ENCODE data around the gene SBSN.

SBSN gene

DNA sequence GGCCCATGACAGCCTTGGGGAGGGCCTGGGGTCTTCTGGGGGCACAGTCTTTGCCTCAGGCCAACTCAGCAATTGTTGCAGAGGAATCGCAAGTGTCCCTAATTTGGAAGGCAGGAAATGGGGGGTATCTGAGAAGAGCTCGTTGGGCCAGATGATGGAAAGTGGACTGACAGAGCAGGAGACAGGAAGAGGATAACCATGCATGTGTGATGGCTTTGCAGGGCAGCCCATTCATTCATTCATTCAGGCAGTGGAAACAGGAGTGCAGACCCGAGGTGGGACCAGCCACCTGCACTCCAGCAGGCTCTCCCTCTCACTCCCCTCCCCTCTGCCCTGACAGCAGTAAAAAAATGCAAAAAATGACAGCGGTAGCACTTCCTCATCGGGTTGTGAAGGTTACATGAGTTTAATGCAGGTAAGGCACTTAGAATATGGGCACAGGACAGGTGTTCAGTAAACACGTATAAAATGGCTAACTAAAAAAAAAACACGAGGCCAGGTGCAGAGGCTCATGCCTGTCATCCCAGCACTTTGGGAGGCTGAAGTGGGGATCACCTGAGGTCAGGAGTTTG, 12.3 kb upstream of the SBSN start:
- no peak for ATAC-seq (ENCODE audit: low read depth)
- Histone ChIP-seq H3K27ac (ENCODE audit: poor library complexity, severe bottlenecking) (no peak overlapping the region), H3K36me3 (ENCODE audit: low read depth) (peaks cover 3% of the 10 kb centered on the region; the same call in 1 of the 2 replicates), H3K4me3 (ENCODE audit: severe bottlenecking) (no peak overlapping the region), H3K4me1 (ENCODE audit: insufficient read depth, poor library complexity, severe bottlenecking) (no peaks in the 10 kb centered on the region), H3K27me3 (ENCODE audit: insufficient read depth, poor library complexity, severe bottlenecking) (no peaks in the 10 kb centered on the region), H3K9me3 (ENCODE audit: severe bottlenecking) (no peaks in the 10 kb centered on the region)
- DNase-seq (ENCODE audit: low spot score): no peak
- TF ChIP-seq, protein P1, sequence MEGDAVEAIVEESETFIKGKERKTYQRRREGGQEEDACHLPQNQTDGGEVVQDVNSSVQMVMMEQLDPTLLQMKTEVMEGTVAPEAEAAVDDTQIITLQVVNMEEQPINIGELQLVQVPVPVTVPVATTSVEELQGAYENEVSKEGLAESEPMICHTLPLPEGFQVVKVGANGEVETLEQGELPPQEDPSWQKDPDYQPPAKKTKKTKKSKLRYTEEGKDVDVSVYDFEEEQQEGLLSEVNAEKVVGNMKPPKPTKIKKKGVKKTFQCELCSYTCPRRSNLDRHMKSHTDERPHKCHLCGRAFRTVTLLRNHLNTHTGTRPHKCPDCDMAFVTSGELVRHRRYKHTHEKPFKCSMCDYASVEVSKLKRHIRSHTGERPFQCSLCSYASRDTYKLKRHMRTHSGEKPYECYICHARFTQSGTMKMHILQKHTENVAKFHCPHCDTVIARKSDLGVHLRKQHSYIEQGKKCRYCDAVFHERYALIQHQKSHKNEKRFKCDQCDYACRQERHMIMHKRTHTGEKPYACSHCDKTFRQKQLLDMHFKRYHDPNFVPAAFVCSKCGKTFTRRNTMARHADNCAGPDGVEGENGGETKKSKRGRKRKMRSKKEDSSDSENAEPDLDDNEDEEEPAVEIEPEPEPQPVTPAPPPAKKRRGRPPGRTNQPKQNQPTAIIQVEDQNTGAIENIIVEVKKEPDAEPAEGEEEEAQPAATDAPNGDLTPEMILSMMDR (IDR thresholded peaks at IDR 0.05; ENCODE audit: poor library complexity, severe bottlenecking): no peak

DNA sequence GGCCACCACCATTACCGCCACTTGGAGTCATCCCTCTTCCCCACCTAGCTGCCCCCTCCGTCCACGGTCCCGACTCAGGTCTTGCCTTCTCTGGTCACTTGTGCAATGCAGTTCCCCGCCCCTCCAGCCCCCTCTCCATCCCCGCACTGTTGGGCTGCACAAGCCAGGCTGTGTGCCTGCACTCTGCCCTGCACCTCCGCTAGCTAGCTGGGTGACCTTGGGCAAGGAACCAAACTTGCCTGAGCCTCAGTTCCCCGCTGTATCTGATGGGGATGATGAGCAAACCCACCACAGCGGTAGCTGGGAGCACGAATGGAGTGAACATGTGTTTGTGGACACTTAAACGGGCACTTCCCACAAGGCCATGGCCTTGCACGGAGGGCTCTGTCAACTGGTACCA, 11.7 kb upstream of the SBSN start:
- Histone ChIP-seq H3K27me3 (ENCODE audit: insufficient read depth, poor library complexity, severe bottlenecking) (no peaks in the 10 kb centered on the region), H3K4me3 (ENCODE audit: severe bottlenecking) (no peak overlapping the region), H3K4me1 (ENCODE audit: insufficient read depth, poor library complexity, severe bottlenecking) (no peaks in the 10 kb centered on the region), H3K36me3 (ENCODE audit: low read depth) (peaks cover 3% of the 10 kb centered on the region; the same call in 1 of the 2 replicates), H3K9me3 (ENCODE audit: severe bottlenecking) (no peaks in the 10 kb centered on the region), H3K27ac (ENCODE audit: poor library complexity, severe bottlenecking) (no peak overlapping the region)
- no peak for ATAC-seq (ENCODE audit: low read depth)
- DNase-seq (ENCODE audit: low spot score): no peak
- TF ChIP-seq, protein P1 (IDR thresholded peaks at IDR 0.05; ENCODE audit: poor library complexity, severe bottlenecking): no peak

DNA sequence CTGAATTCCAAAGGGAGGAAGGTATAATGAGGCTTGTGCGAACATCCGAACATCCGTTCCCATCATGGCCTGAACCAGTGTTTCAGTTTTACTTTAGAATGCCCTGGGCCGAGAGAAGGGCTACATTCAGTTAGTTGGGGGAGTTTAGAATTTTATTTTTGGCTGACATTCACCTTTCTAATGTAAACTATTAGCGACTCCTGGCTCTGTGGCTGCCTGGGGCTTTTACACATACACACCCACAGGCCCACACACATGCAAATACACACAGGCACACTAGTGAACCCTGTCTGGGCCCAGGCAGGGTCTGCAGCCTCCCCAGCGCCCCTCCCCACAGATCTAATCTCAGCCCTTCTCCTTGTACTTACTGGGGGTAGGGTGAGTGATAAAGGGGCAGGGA, 11.2 kb upstream of the SBSN start:
- Histone ChIP-seq H3K4me1 (ENCODE audit: insufficient read depth, poor library complexity, severe bottlenecking) (no peaks in the 10 kb centered on the region), H3K27me3 (ENCODE audit: insufficient read depth, poor library complexity, severe bottlenecking) (no peaks in the 10 kb centered on the region), H3K4me3 (ENCODE audit: severe bottlenecking) (no peak overlapping the region), H3K36me3 (ENCODE audit: low read depth) (peaks cover 3% of the 10 kb centered on the region; the same call in 1 of the 2 replicates), H3K9me3 (ENCODE audit: severe bottlenecking) (no peaks in the 10 kb centered on the region), H3K27ac (ENCODE audit: poor library complexity, severe bottlenecking) (no peak overlapping the region)
- ATAC-seq (ENCODE audit: low read depth) (no peak), DNase-seq (ENCODE audit: low spot score) (no peak)
- TF ChIP-seq, protein P1 (IDR thresholded peaks at IDR 0.05; ENCODE audit: poor library complexity, severe bottlenecking): no peak

DNA sequence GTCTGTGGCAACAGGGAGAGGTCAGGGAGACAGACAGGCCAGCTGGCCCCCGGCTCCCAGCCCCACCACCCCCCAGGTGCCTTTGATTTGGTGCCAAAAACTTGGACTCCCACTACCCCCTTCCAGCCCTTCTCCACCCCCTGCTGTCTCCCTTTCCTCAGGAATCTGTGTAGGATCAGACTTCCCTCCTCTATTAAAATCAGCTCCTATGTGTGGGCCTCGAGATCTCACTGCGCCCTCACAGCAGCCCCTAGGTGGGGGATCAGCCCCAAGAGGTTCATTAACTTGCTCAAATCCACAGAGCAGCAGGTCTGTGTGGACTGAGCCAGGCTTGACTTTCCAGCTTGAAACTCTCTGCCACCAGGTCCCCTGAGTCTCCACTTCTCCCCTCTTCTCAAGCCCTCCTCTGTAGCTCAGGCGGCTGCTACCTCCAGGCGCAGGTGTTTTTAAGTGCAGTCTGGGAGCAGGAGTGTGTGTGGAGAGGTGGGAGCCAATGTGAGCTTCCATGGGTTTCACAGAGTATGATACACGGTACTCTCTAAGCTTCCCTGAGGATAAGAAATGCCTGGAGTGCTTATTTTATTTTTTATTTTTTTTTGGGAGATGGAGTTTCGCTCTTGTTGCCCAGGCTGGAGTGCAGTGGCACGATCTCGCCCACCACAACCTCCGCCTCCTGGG, 6.8 kb upstream of the SBSN start:
- ATAC-seq (ENCODE audit: low read depth): no peak

More for the DNA sequence above, 6.8 kb upstream of the SBSN start:
- peaks cover 24% of the 10 kb centered on the region for H3K27me3 ChIP-seq (ENCODE audit: insufficient read depth, poor library complexity, severe bottlenecking)
- H3K36me3 ChIP-seq (ENCODE audit: low read depth): no peaks in the 10 kb centered on the region
- no peak overlapping the region for H3K4me3 ChIP-seq (ENCODE audit: severe bottlenecking)
- no peak for DNase-seq (ENCODE audit: low spot score)
- H3K9me3 ChIP-seq (ENCODE audit: severe bottlenecking): no peaks in the 10 kb centered on the region
- H3K4me1 ChIP-seq (ENCODE audit: insufficient read depth, poor library complexity, severe bottlenecking): no peaks in the 10 kb centered on the region
- TF ChIP-seq, protein P1 (IDR thresholded peaks at IDR 0.05; ENCODE audit: poor library complexity, severe bottlenecking): no peak
- H3K27ac ChIP-seq (ENCODE audit: poor library complexity, severe bottlenecking): no peak overlapping the region
